GM21723 (cell line): ENCODE data around the gene C5AR2.
"Not testable (repeated sequence)": the region's sequence is repeated elsewhere in the genome, so short reads cannot be mapped to it uniquely, and the experiment has no call there.

Source experiments
- ATAC-seq: cut with Tn5 transposase; IDR thresholded peaks from one replicate; pipeline ENCODE4 v1.9.1; 2021; ENCODE audit warnings: mild to moderate bottlenecking, moderate library complexity; ENCODE audit not compliant: unreplicated experiment

Gene C5AR2

DNA sequence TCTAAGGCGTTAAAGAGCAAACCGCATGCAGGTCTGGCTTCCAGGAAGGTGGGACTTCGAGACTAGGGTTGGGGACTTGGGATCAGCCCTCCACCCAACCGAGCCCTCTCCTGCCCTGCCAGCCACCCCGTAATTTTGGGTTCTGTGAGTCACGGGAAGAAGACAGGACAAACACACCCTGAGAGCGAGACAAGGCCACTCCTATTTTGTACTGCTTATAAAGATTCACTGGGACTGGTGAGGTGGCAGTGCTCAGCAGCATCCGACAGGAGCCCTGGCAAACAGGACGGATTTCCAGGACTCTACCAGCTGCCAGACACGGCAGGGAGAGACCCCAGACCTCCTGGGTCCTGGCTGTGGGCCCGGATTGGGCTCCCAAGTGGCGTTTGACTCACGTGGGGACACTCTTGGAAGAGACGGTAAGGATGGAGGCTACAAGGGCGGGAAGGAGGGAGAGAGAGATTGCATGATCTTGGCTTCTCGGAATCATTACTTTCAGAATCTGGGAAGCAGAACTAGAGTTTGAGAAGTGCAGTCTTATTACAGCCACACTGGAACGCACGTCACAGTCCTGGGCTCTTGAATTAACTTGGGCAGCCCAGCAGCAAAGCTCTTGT lies at the start of gene C5AR2:
C5AR2 (plus strand) TSS at position 245 of the 617 bp plus-strand sequence. CDS start 8,625 bp downstream, outside the sequence.
- no peak for ATAC-seq

DNA sequence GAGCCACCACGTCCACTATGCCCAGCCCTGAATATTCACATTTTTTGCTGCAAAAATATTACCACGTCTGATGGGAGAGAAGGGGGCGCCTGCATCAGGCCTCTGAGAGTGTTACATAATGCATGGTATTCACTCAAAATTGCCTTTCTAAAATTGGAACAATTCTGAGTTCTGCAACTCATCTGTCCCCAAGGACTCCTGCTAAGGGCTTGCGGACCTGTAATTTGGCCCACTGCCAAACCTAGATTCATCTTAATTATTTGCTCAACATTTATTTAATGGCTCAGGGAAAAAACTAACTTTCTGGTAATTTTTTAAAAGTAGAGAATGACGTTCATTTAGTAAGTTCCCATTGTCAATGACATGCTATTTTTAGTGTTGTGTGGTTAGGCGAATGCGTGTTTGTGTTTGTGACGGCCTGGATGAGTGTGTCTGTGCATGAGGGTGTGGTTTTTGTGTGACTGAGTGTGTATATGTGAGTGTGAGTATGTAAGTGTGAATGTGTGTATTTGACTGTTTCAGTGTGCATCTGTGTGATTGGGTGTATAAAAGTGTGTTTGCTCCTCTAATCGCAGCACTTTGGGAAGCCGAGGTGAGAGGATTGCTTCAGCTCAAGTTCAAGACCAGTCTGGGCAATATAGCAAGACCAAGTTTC lies 48.4 kb upstream of the C5AR2 start:
- ATAC-seq: no peak

DNA sequence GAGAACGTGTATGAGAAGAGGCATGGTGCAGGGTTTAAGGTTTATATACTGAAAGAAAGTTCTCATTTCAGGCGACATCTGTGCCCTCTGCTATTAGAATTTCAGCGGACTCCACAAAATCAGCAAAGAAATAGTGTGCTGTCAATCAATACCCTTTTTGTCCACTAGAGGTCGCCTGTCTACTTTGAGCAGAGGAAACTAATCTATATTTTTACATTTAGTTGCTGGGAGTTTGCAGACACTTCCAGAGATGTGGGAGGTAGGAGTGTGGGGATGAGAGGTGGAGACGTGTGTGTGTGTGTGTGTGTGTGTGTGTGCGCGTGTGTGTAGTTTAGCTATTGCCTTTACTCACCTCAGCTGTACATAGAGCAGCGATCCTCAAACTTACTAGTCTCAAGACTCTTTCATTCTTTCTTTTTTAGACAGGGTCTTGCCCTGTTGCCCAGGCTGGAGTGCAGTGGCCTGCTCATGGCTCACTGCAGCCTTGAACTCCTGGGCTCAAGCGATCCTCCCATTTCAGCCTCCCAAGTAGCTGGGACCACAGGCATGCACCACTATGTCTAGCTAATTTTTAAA lies 47.6 kb upstream of the C5AR2 start:
- ATAC-seq: no peak

DNA sequence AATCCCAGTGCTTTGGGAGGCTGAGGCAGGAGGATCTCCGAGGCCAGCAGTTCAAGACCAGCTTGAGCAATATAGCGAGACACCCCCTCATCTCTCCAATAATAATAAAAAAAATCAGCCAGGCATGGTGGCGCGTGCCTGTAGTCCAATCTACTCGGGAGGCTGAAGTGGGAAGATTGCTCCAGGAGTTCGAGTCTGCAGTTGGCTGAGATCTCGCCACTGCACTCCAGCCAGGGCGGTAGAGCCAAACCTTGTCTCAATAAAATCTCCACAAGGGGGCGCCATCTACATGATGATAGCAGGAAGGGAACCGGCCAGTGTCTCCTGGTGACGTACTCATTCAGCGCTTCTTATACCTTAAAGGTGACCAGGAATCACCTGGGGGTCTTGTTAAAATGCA lies 35.9 kb upstream of the C5AR2 start:
- ATAC-seq: no peak

DNA sequence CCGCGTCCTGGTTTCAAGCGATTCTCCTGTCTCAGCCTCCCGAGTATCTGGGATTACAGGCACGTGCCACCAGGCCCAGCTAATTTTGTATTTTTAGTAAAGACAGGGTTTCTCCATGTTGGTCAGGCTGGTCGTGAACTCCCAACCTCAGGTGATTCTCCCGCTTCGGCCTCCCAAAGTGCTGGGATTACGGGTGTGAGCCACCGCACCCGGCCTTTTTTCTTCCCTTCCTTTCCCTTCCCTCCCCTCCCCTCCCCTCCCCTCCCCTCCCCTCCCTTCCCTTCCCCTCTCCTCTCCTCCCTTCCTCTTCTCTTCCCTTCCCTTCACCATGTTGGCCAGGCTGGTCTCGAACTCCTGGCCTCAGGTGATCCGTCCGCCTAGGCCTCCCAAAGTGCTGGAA lies 31.1 kb upstream of the C5AR2 start:
- ATAC-seq: not testable (repeated sequence)

DNA sequence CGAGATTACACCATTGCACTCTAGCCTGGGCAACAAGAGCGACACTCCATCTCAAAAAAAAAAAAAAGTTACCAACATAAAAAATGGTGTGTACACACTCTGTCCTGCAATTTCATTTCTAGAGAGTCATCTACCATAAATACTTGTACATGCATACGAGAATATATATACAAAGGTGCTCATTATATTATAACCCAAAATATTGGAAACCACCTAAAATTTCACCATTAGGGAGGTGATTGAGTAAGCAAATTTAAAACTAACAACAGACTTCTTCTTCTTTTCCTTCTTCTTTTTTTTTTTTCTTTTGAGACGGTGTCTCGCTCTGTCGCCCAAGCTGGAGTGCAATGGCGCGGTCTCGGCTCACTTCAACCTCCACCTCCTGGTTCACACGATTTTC lies 29.7 kb upstream of the C5AR2 start:
- ATAC-seq: no peak

DNA sequence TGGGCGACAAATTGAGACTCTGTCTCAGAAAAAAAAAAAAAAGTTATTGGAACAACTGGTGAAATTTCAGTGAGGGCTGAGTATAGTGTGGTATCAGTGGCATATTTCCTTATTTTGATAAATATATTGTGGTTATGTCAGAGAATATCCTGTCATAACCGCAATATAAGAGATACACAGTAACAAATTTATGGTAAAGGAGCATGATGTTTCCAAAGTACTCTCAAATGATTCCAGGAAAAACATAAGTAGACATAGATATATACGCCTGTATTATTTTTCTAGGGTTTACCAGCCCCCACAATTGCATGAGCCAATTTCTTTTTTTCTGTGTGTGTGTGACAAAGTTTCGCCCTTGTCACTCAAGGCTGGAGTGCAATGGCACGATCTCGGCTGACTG lies 28.0 kb upstream of the C5AR2 start:
- ATAC-seq: no peak

DNA sequence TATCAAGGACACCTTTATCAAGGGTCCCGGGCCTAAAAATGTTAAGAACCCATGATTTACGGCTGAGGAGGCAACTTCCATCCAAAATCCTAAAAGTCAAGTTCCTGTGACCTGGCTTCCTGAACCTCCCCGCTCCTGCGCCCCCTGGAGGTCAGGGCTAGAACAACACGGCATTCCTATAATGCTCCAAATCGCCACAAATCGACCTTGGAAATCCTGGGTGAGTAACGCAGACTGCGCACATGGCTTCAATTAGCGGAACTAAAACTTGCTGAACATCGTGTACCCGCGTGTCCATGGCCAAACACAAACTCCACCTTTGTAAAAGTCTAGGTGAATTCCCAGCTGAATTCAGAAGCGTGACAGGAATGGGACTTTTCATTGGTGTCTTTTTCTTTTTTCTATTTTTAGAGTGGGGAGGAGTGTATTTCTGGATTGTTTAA lies 26.6 kb upstream of the C5AR2 start:
- no peak for ATAC-seq

DNA sequence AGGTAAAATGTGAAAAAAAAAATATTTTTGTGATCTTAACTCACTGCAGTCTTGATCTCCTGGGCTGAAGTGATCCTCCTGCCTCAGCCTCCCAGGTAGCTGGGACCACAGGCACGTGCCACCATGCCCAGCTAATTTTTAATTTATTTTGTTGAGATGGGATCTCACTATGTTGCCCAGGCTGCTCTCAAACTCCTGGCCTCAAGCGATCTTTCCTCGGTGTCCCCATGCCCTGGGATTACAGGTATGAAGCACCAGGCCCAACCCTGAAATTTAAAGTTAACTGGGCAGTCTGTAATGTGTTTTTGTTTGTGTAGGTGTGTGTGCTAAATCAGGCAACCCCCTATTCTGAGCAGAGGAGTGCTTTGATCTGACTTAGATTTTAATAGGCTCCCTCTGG lies 25.7 kb upstream of the C5AR2 start:
- no peak for ATAC-seq

DNA sequence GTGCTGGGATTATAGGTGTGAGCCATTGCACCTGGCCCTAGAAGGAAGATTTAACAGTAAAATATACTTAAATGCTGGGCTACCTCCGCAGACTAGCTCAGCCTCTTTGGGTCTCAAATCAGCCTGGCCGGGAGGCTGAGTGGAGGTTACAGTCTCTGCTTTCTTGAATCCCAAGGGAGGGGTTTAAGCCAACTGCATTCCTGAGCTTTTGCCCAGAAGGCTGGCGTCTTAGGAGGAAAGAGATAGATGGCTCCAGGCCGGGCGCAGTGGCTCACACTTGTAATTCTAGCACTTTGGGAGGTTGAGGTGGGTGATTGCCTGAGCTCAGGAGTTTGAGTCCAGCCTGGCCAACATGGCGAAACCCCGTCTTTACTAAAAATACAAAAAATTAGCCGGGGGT lies 22.9 kb upstream of the C5AR2 start:
- ATAC-seq: no peak

DNA sequence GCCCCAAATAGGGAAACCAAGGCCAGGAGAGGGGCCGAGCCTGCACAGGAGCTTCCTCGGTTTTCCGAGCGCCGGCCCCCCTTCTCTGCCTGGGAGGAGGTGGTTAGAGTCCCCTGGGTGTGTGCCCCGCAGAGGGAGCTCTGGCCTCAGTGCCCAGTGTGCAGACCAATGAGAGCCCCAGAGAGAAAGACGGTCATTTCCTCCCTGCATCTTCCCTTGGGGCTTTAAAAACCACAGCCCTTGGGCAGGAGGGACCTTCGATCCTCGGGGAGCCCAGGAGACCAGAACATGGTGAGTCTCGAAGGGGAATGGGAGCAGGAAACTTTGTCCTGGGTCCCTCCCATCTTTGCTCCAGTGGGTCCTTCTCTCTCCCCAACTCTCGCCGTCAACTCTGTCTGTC lies 22.4 kb upstream of the C5AR2 start, which contains the start of gene C5AR1:
C5AR1 (plus strand) TSS at position 254 of the 400 bp plus-strand sequence; CDS start at position 289, 35 bp downstream.
- ATAC-seq: no peak

DNA sequence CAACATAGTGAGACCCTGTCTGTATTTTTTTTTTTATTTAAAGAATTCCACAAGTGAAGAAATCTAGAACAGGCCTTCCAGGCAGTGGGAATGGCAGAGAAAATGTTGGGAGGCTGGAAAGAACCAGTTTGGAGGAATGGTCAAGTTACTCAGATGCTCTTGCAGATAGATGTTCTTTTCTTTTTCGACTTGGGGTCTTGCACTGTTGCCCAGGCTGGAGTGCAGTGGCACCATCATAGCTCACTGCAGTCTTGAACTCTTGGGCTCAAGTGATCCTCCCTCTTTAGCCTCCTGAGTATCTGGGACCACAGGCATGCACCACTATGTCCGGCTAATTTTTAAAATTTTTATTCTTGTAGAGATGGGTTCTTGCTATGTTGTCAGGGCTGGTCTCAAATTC lies 21.7 kb upstream of the C5AR2 start:
- ATAC-seq: no peak

DNA sequence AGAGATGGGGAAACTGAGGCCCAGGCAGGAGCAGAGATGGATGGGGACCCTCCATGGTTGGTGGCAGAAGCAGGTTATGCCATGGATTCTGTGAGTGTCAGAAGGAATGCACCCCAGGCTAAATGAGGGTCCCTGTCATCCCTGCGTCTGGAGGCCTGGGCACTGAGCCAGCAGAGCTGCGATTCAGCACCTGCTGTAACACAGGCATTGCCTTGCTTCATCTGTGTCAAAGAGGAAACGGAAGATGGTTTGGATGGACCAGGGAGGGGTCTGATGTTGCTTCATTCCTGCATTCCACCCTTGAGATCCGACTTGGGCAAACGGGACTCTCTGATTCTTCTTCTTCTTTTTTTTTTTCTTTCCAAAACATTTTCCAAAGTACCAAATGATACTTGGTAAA lies 21.2 kb upstream of the C5AR2 start:
- ATAC-seq: no peak

DNA sequence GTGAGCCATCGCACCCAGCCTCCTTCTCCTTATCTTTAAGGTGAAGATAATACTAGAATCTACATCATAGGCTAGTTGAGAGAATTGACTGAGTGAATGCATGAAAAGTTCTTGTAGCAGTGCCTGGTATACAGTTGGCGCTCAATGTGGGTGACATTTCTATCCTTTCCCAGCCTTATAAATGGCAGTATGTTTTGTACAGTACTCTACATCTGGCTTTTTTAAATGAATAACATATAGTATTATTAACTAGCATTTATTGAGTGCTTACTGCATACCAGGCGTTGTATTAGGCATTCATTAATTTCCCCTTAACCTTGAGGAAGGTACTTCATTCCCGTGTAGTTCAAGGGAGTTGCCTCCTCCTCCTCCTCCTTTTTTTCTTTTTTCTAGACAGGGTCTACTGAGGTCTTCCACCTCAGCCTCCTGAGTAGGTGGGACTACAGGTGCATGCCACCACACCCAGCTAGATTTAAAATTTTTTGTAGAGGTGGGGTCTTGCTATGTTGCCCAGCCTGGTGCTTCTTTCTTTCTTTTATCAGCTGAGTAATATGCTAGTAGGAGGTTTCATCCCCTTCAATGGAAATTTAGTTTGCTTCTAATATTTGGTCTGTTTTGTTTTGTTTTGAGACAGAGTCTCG lies 19.5 kb upstream of the C5AR2 start:
- ATAC-seq: no peak

DNA sequence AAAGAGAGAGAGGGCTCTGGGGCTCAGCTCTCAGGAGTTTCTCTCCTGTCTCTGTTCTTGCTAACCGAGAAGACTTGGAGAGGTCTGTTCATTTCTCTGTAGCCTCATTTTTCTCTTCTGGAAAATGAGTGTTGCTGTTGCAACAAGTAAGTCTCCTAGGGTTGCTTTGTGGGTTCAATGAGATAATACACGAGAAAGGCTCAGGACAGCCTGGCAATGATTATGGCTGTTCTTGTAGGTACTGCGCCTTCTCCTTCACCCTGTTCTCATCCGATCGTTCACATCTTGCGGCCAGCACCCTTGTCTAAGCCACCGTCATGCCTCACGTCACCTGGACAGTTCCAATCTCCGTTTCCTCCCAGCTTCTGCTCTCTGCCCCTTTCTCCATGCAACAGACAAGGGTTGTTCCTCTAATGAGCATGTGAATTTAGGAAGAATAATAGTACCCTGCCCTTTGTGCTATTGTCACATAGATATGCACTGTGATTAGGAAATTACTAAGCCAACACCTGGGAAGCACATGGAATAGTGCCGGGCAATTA lies 18.1 kb upstream of the C5AR2 start:
- no peak for ATAC-seq

DNA sequence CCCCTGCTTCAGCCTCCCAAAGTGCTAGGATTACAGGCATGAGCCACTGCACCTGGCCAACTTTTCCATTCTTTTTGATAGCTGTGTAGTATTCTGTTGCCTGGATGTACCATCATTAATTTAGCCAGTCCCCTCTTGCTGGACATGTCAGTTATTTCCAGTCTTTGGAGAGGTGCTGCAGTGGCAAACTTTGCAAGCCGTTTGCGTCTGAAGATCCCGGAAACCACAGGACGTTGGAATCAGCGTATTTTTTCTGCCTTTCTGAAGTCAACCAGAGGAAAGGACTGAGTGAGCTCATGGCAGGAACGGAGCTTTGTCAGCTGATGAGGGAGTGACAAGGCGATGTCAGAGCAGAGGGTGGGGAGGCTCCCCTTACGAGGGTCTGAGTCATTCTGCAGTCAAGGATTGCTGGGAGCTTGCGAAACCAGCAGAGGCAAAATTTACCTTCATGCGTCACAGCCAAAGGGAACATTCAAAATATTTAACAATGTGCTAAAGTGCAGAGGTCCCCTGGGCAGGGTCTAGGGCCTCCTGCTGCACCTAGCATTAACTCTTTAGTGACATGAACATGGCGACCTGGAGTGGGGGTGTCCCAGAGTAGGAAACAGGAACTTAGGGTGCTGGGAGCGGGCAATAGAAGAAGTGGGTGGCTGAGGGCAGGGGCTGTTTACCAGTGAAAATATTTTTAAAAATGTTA lies 16.7 kb upstream of the C5AR2 start:
- ATAC-seq: no peak

DNA sequence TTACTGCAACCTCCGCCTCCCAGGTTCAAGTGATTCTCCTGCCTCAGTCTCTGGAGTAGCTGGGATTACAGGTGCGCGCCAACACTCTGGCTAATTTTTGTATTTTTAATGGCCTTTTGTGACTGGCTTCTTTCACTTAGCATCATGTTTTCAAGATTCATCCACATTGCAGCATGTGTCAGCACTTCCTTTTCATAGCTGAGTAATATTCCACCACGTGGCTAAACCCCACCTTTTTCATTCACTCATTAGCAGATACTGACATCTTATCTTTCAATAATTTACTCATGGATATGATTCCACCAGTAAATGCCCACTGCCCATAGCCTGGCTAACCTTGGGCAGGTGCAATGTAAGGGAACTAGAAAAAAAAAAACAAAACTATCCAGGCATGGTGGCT lies 15.5 kb upstream of the C5AR2 start:
- ATAC-seq: no peak

DNA sequence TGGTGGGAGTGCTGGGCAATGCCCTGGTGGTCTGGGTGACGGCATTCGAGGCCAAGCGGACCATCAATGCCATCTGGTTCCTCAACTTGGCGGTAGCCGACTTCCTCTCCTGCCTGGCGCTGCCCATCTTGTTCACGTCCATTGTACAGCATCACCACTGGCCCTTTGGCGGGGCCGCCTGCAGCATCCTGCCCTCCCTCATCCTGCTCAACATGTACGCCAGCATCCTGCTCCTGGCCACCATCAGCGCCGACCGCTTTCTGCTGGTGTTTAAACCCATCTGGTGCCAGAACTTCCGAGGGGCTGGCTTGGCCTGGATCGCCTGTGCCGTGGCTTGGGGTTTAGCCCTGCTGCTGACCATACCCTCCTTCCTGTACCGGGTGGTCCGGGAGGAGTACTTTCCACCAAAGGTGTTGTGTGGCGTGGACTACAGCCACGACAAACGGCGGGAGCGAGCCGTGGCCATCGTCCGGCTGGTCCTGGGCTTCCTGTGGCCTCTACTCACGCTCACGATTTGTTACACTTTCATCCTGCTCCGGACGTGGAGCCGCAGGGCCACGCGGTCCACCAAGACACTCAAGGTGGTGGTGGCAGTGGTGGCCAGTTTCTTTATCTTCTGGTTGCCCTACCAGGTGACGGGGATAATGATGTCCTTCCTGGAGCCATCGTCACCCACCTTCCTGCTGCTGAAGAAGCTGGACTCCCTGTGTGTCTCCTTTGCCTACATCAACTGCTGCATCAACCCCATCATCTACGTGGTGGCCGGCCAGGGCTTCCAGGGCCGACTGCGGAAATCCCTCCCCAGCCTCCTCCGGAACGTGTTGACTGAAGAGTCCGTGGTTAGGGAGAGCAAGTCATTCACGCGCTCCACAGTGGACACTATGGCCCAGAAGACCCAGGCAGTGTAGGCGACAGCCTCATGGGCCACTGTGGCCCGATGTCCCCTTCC lies 11.8 kb upstream of the C5AR2 start:
- ATAC-seq: no peak

DNA sequence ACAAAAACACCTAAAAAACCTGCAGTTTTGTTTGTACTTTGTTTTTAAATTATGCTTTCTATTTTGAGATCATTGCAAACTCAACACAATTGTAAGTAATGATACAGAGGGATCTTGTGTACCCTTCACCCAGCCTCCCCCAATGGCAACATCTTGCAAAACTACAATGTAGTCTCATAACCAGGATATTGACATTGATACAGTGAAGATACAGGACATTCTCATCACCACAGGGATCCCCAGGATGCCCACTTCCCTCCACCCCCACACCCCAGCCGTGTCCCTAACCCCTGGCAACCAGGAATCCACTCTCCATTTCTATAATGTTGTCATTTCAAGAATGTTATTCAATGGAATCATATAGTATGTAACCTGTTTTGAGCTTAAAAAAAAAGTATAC lies 10.3 kb upstream of the C5AR2 start:
- no peak for ATAC-seq

DNA sequence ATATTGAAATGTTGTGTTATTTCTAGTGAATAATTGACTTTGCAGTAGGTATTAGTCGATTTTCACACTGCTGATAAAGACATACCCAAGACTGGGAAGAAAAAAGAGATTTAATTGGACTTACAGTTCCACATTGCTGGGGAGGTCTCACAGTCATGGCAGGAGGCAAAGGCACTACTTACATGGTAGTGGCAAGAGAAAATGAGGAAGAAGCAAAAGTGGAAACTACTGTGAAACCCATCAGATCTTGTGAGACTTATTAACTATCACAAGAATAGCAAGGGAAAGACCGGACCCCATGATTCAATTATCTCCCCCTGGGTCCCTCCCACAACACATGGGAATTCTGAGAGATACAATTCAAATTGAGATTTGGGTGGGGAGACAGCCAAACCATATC lies 9.9 kb upstream of the C5AR2 start:
- ATAC-seq: no peak
